GM19463 (cell line): ENCODE results near the gene CMTR2.

Experiments used
- ATAC-seq: cut with Tn5 transposase; IDR thresholded peaks from one replicate; pipeline ENCODE4 v1.9.1; 2021; ENCODE audit warnings: mild to moderate bottlenecking, moderate library complexity; ENCODE audit not compliant: unreplicated experiment

The CMTR2 gene

GRCh38 chr16:71276589-71277334, 12.4 kb downstream of the CMTR2 start:
- no peak for ATAC-seq

GRCh38 chr16:71273384-71273783, 15.8 kb downstream of the CMTR2 start:
- ATAC-seq: no peak

- no peak for ATAC-seq
Observed at GRCh38 chr16:71264299-71264698, 24.9 kb downstream of the CMTR2 start.

DNA sequence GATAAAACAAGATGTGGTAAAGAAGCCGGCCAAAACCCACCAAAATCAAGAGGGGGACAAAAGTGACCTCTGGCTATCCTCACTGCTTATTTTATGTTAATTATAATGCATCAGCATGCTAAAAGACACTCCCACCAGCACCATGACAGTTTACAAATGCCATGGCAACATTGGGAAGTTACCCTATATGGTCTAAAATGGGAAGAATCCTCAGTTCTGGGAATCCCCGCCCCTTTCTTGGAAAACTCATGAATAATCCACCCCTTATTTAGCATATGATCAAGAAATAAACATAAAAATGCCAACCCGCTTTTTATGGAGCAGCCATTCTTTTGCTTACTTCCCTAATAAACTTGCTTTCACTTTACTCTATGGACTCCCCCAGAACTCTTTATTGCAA, 25.6 kb downstream of the CMTR2 start:
- ATAC-seq: no peak

- no peak for ATAC-seq
Observed at GRCh38 chr16:71262391-71262790, 26.8 kb downstream of the CMTR2 start.

DNA sequence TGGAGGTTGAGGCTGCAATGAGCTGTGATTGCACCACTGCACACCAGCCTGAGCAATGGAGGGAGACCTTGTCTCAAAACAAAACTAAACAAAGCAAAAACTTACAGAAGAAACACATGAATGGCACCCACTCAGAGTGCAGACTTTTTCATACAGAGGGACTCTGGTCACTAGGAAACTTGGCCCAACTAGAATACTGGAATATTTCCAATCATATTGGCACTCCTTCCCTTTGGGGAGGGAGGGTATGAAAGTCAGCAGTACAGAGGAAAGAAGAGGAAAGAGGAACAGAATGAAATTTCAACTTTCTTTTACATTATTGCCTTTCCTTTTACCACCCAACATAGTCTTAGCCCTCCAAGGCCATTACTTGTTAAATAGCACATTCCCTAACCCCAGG, 28.2 kb downstream of the CMTR2 start:
- no peak for ATAC-seq

- no peak for ATAC-seq
Observed at GRCh38 chr16:71259086-71259485, 30.1 kb downstream of the CMTR2 start.

DNA sequence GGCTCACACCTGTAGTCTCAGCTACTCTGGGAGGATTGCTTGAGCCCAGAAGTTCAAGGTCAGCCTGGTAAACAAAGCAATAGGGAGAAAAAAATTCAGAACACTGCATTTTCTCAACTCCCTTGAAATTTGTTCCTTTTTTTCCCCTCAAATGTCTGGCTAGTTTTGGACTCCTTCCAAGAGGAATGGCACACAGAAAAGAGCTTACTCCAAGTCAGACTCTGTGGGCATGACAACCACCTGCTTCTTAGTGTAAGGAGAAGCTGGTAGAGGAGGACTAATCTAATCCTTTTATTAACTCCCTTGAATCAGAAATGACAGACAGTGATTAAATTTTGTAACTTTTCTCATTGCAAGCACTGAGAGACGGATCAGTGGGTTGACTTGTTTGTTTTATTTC, 30.8 kb downstream of the CMTR2 start:
- no peak for ATAC-seq

DNA sequence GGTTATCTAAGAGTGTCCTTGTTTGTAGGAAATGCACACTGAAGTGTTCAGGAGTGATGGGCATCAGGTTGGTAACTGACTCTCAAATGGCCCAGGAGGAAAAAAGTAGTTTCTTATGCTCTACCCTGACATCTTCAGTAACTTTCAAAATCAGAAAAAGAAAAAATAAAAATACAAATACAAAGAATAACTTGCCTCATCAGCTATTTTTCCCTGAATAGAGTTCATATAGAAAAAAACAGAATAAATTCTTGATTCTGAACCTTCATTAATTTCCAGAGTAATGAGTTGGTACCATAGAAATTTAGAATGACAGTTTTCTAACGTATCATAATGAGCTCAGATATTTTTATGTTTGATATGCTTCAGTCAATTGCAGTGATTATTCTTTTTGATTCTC, 31.4 kb downstream of the CMTR2 start:
- ATAC-seq: no peak

GRCh38 chr16:71255721-71256120, 33.5 kb downstream of the CMTR2 start:
- ATAC-seq: no peak

DNA sequence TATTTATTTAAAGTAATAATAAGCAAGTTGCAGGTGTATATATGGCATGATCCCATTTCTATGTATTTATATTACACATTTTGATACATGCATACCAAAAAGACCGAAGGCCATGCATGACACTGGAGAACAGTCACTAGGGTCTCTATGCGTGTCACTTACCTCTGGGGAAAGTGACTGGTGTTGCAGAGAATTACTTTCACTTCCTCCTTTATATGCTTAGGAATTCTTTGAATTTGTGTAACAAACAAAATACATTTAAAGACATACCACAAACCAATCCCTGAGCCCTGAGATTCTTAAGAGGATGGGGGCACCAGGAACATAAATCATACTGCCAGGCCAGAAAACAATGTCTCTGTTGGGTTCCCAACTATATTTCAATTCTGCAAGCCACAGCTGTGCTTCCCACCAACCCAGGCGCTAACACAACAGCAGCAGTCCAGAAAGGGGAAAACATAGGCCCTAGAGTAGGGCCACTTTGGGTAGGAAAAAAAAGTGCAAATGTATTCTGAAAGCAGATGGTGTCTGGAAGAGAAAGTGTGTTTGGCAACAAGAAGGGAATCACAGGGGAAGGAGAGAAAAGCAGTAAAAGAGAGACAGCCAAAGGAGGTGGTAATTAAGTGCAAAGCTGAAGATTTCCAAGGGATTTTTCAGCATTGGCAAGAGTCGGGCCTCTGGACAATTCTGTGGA, 34.2 kb downstream of the CMTR2 start:
- no peak for ATAC-seq

DNA sequence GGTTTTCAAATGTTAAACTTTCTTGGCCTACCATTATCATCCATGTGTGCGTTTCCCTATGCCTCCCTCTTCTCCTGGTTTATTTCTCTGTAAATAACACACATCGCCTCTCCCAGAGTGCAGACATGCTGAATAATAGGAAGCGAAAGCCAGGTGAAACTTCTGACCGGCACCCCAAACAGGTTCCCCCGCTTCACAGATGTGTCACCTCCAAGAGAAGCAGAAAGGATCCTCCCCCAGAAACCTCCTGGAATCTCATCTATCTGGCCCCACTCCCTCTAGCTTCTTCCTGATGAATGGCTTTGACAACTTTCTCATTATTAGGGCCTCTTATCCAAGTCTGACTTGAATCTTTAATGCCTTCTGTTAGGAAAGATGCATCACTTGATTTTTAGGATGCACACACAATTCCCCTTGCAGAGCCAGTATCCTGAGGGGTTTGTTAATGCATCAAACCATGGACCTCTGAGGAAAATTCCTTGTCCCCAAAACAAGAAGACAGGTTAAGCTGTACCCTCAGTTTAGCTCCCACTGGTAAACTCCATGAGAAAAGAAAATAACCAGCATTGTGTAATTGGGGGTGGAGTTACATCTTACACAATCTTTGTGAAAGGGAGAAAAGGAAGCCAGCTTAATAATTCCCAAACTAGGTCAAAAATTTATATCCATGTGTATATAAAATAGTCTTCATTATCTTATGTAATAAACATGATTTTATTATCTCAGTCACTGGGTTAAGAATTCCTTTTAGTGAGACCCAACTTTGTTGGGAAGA, 38.6 kb downstream of the CMTR2 start:
- ATAC-seq: no peak

DNA sequence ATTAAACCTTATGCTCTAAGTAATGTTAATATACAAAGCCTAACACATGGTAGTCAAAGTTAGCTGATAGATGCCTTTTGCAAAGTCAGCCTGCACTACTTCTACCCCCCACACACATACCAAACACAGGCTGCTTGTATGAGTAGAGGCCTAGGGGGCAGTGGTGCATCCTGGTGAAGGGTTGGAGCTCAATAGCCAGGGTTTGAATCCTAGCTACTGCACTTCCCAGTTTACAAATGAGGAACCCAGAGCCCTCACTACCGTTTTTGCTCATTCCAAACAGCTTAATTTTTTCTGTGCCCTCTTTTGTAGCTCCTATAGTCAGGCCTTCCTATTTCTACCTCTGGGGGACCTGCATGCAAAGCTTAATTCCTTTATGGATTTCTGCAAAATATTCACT, 39.8 kb downstream of the CMTR2 start:
- no peak for ATAC-seq

DNA sequence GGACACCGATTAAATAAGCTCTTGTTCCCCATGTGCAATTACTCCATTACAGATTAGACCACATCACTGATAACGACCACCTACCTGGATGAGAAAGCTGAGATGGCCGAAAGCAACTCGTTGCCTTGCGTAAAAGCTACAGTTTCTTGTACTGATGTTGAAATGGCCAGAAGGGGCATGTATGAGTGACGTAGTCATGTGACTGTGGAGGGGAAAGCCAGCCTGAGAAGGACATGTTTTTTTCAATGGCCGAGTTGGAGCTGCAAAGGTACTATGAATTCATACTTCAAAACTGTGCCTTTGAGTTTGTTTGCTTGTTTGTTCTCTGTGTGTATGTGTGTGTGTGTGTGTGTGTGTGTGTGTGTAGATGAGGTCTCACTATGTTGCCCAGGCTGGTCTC, 41.7 kb downstream of the CMTR2 start:
- ATAC-seq: no peak

GRCh38 chr16:71246309-71246708, 42.9 kb downstream of the CMTR2 start:
- no peak for ATAC-seq

- ATAC-seq: no peak
Observed at GRCh38 chr16:71244521-71244920, 44.7 kb downstream of the CMTR2 start.

GRCh38 chr16:71242601-71243000, 46.6 kb downstream of the CMTR2 start:
- no peak for ATAC-seq

GRCh38 chr16:71242036-71242435, 47.2 kb downstream of the CMTR2 start:
- ATAC-seq: no peak
